ENCODE results near the gene NKX3-2. TPM values are rescaled to one million over a fixed set of nuclear protein-coding genes. Genes with fewer than 3 reads are reported as not detected.

Gene NKX3-2
- total RNA-seq, 1 experiment from 2014 or later: not detected

DNA sequence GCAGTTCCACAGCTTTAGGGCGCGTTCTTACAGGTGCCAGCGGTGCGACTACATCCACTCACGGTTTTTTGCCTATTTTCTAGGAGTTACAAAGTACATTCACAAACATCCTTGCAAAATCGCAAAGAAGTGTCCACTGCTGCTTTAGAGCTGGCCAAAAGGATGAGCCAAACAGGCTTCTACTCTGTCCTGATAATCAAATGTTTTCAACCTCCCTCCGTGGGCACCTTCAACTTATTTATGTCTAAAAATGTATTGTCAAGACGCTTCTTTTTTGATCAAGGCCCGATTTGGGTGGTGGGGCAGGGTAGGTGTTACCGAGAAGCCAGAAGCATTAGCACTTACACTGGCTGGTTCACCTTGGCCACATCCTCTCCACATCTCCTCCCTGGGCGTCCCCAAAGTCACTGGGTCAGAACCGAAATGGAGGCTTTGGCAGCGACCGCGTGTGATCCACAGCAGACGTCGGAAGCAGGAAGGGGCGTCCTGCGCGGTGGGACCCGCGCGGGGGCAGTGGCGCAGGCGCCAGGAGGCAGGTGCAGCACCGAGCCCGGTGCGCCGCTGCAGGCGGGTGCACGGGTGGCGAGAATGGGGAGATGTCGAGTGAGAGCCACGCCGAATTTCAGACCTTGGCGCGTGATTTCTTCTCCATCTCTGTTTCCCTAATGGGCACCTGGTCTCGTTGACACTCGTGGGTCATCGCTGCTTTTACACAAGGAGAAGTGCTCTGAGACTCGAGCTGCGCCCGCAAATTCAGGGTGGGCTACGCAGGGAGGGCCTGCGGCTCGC, 16.9 kb downstream of the NKX3-2 start:
- Histone ChIP-seq H3K4me1 (replicated peaks; ENCODE audit: insufficient read depth) (no peaks in the 10 kb centered on the region), H3F3A (ENCODE audit: insufficient read depth, low read depth) (no peaks in the 10 kb centered on the region), H3K36me3 (ENCODE audit: low read depth) (no peaks in the 10 kb centered on the region), H4K20me1 (ENCODE audit: insufficient read depth) (no peaks in the 10 kb centered on the region), H3K27ac (no peak overlapping the region), H3K4me3 (no peak overlapping the region), H3K4me2 (no peak overlapping the region), H3K9me2 (ENCODE audit: insufficient read depth) (no peaks in the 10 kb centered on the region), H2AFZ (no peak overlapping the region), H3K9me3 (ENCODE audit: insufficient read depth, low read depth) (no peaks in the 10 kb centered on the region), H3K79me2 (ENCODE audit: low read depth) (no peaks in the 10 kb centered on the region), H3K27me3 (ENCODE audit: insufficient read depth, low read depth) (no peaks in the 10 kb centered on the region)
- intact Hi-C loops (cut with micrococcal nuclease; ENCODE audit: unreplicated experiment): no loop called here
- POLR2A ChIA-PET (ENCODE audit: unreplicated experiment): no interaction called here
- TF ChIP-seq, protein P1, sequence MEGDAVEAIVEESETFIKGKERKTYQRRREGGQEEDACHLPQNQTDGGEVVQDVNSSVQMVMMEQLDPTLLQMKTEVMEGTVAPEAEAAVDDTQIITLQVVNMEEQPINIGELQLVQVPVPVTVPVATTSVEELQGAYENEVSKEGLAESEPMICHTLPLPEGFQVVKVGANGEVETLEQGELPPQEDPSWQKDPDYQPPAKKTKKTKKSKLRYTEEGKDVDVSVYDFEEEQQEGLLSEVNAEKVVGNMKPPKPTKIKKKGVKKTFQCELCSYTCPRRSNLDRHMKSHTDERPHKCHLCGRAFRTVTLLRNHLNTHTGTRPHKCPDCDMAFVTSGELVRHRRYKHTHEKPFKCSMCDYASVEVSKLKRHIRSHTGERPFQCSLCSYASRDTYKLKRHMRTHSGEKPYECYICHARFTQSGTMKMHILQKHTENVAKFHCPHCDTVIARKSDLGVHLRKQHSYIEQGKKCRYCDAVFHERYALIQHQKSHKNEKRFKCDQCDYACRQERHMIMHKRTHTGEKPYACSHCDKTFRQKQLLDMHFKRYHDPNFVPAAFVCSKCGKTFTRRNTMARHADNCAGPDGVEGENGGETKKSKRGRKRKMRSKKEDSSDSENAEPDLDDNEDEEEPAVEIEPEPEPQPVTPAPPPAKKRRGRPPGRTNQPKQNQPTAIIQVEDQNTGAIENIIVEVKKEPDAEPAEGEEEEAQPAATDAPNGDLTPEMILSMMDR (conservative IDR thresholded peaks at IDR 0.05): no peak
- no peak for TF ChIP-seq EZH2 (IDR thresholded peaks at IDR 0.05; ENCODE audit: low read depth)
- no peak for DNase-seq
- no TSS peak for BruUV-seq (replicated peaks)
- CTCF ChIA-PET: no interaction called here

DNA sequence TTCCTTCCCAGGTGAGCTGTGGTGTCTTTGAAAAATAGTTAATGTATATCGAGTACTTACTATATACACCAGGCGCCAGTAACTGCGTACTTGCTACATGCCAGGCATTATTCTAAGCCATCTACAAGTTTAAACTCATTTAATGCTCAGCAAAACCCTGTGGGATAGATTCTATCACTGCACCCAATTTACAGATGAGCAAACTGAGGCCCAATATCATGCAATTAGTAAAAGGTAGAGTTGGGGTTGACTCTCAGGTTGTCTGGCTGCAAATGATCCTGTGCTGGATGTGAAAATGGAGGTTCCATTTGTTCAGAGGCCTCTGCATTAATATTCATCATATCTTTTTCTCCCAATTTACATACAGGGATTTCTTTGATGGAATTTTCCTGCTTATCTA, 17.6 kb downstream of the NKX3-2 start:
- ChIA-PET CTCF (no interaction called here), POLR2A (ENCODE audit: unreplicated experiment) (no interaction called here)
- no peaks in the 10 kb centered on the region for H3K9me2 ChIP-seq (ENCODE audit: insufficient read depth)
- no peak overlapping the region for H3K27ac ChIP-seq
- no peak for DNase-seq
- H3K9me3 ChIP-seq (ENCODE audit: insufficient read depth, low read depth): no peaks in the 10 kb centered on the region
- no peaks in the 10 kb centered on the region for H3K36me3 ChIP-seq (ENCODE audit: low read depth)
- no peak overlapping the region for H3K4me3 ChIP-seq
- H2AFZ ChIP-seq: no peak overlapping the region
- no peaks in the 10 kb centered on the region for H3K27me3 ChIP-seq (ENCODE audit: insufficient read depth, low read depth)
- no peaks in the 10 kb centered on the region for H3K4me1 ChIP-seq (replicated peaks; ENCODE audit: insufficient read depth)
- H3F3A ChIP-seq (ENCODE audit: insufficient read depth, low read depth): no peaks in the 10 kb centered on the region
- no peaks in the 10 kb centered on the region for H4K20me1 ChIP-seq (ENCODE audit: insufficient read depth)
- BruUV-seq (replicated peaks): no TSS peak
- H3K4me2 ChIP-seq: no peak overlapping the region
- no peaks in the 10 kb centered on the region for H3K79me2 ChIP-seq (ENCODE audit: low read depth)
- TF ChIP-seq, protein P1 (conservative IDR thresholded peaks at IDR 0.05): no peak
- TF ChIP-seq EZH2 (IDR thresholded peaks at IDR 0.05; ENCODE audit: low read depth): no peak
- intact Hi-C loops (cut with micrococcal nuclease; ENCODE audit: unreplicated experiment): no loop called here

GRCh38 chr4:13525606-13526281, 18.6 kb downstream of the NKX3-2 start:
- H3K9me3 ChIP-seq (ENCODE audit: insufficient read depth, low read depth): no peaks in the 10 kb centered on the region
- H3F3A ChIP-seq (ENCODE audit: insufficient read depth, low read depth): no peaks in the 10 kb centered on the region
- H3K36me3 ChIP-seq (ENCODE audit: low read depth): no peaks in the 10 kb centered on the region
- POLR2A ChIA-PET (ENCODE audit: unreplicated experiment): interaction anchor here (0.6 kb wide), 1 partner anchor 845 kb away, joined by 9 read pairs; no protein-coding TSS in a partner anchor
- no peak overlapping the region for H3K4me3 ChIP-seq
- CTCF ChIA-PET: no interaction called here
- no TSS peak for BruUV-seq (replicated peaks)
- H2AFZ ChIP-seq: no peak overlapping the region
- DNase-seq: peak in 1 of 2 experiments; percentile 35
- H3K4me1 ChIP-seq (replicated peaks; ENCODE audit: insufficient read depth): no peaks in the 10 kb centered on the region
- intact Hi-C loops (cut with micrococcal nuclease; ENCODE audit: unreplicated experiment): no loop called here
- no peak overlapping the region for H3K4me2 ChIP-seq
- H4K20me1 ChIP-seq (ENCODE audit: insufficient read depth): no peaks in the 10 kb centered on the region
- no peaks in the 10 kb centered on the region for H3K27me3 ChIP-seq (ENCODE audit: insufficient read depth, low read depth)
- no peaks in the 10 kb centered on the region for H3K79me2 ChIP-seq (ENCODE audit: low read depth)
- TF ChIP-seq, protein P1 (conservative IDR thresholded peaks at IDR 0.05): no peak
- no peak for TF ChIP-seq EZH2 (IDR thresholded peaks at IDR 0.05; ENCODE audit: low read depth)
- no peak overlapping the region for H3K27ac ChIP-seq
- no peaks in the 10 kb centered on the region for H3K9me2 ChIP-seq (ENCODE audit: insufficient read depth)

Data from PC-9 (cell line).